H1 (cell line): ENCODE results near the gene PTDSS2.

ENCODE experiments used
- CEBPB ChIP-seq: IDR thresholded peaks from 2 replicates; pipeline ENCODE4 v1.6.1; 2012; ENCODE audit warnings: low read depth, low read length
- CREB1 ChIP-seq: IDR thresholded peaks from 2 replicates; pipeline ENCODE4 v1.6.1; 2012; ENCODE audit warnings: inconsistent platforms
- EP300 ChIP-seq, 2 experiments: IDR thresholded peaks; 1 replicate in 1 of 2; 2 replicates in 1 of 2; pipeline ENCODE4 v1.6.1; 2011 to 2012; ENCODE audit warnings: low read depth in 2 of 2, low read length in 2 of 2, mild to moderate bottlenecking in 2 of 2, borderline replicate concordance in 1 of 2, inconsistent platforms in 1 of 2, moderate library complexity in 1 of 2
- EZH2 ChIP-seq: fragments of 200-600 bp; sonication (generic); IDR thresholded peaks from 2 replicates; pipeline ENCODE4 v1.7.1; 2012; ENCODE audit warnings: low read depth, mild to moderate bottlenecking, moderate library complexity, low read length, inconsistent platforms; ENCODE audit not compliant: severe bottlenecking
- JUND ChIP-seq: IDR thresholded peaks from 2 replicates; pipeline ENCODE4 v1.6.1; 2011; ENCODE audit warnings: mild to moderate bottlenecking, improper control_type of control experiment, low read length
- POU5F1 ChIP-seq: IDR thresholded peaks from 2 replicates; pipeline ENCODE4 v1.6.1; 2011; ENCODE audit warnings: low read depth, mild to moderate bottlenecking, low read length, moderate library complexity
- RBBP5 ChIP-seq: IDR thresholded peaks from 2 replicates; pipeline ENCODE4 v1.7.1; 2012; ENCODE audit warnings: low read depth, mild to moderate bottlenecking, inconsistent platforms, low read length, moderate library complexity, borderline replicate concordance
- SIX5 ChIP-seq: IDR thresholded peaks from 2 replicates; pipeline ENCODE4 v1.6.1; 2011; ENCODE audit warnings: mild to moderate bottlenecking, low read depth, low read length
- TF ChIP-seq, protein P1 (sequence below), 3 experiments: IDR thresholded peaks; 1 replicate in 2 of 3; 2 replicates in 1 of 3; pipeline versions ENCODE4 v1.5.1 to v1.6.1; 2011; ENCODE audit warnings: low read length in 3 of 3, mild to moderate bottlenecking in 3 of 3, inconsistent platforms in 2 of 3, low read depth in 1 of 3, moderate library complexity in 1 of 3; ENCODE audit not compliant: insufficient read depth in 1 of 3; ENCODE audit errors: control extremely low read depth in 1 of 3

DNA sequence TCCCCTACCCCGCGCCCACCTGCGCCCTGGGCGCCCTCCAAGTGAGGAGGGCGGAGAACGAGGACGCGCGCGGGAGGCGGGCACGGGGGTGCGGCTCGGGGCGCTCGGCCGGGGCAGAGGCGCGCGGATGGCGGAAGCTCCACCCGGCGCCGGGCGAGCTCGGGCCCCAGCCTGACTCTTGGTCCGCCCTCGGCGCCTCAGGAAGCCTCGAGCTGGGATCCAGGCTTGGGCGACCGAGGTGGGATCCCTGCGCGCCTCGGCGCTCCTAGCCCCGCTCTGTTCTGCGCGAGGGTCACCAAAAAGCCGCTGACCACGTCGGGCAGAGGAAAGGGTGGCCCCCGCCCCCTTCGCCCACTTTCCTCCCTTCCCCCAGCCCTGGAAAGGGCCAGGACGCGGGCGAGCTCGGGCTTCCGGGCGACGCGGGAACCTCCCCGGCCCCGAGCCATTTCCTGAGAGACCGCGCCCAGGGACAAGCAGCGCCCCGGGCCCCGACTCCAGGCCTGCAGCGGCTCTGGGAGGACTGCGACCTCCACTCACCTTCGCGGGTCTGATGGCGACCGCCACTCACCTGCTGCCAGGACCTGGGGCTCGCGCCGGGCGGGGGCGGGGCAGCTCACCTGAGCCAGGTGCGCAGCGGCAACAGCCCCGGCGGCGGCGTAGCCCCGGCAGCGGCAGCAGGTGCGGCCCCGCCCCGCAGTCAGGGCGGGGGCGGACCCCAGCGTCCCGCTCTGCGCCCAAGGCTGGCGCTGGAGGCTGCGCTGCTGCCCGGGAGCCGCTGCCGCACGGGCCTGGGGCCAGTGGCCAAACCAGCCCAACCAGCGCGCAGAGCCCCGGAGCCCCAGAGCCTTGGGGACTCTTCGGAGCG lies 33.1 kb upstream of the PTDSS2 start:
- TF ChIP-seq JUND, result no peak
- no peak for TF ChIP-seq EZH2
- TF ChIP-seq, protein P1, sequence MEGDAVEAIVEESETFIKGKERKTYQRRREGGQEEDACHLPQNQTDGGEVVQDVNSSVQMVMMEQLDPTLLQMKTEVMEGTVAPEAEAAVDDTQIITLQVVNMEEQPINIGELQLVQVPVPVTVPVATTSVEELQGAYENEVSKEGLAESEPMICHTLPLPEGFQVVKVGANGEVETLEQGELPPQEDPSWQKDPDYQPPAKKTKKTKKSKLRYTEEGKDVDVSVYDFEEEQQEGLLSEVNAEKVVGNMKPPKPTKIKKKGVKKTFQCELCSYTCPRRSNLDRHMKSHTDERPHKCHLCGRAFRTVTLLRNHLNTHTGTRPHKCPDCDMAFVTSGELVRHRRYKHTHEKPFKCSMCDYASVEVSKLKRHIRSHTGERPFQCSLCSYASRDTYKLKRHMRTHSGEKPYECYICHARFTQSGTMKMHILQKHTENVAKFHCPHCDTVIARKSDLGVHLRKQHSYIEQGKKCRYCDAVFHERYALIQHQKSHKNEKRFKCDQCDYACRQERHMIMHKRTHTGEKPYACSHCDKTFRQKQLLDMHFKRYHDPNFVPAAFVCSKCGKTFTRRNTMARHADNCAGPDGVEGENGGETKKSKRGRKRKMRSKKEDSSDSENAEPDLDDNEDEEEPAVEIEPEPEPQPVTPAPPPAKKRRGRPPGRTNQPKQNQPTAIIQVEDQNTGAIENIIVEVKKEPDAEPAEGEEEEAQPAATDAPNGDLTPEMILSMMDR (IDR thresholded peaks at IDR 0.05; ENCODE audit: control extremely low read depth in 1 of 3, insufficient read depth in 1 of 3, low read depth in 1 of 3, low read length in 3 of 3), result no peak
- no peak for TF ChIP-seq CEBPB
- TF ChIP-seq SIX5, result no peak
- no peak for TF ChIP-seq POU5F1
- TF ChIP-seq EP300 (IDR thresholded peaks at IDR 0.05; ENCODE audit: borderline replicate concordance in 1 of 2, low read depth in 2 of 2, low read length in 2 of 2), result no peak
- peak; percentile 17 for TF ChIP-seq CREB1
- no peak for TF ChIP-seq RBBP5
